HG03354 (cell line): ENCODE data around the gene CD38.
A peak's percentile ranks its signal among the peaks of the same experiment; 100 is the strongest.

Source experiments
- ATAC-seq: cut with Tn5 transposase; IDR thresholded peaks from one replicate; pipeline ENCODE4 v1.9.1; 2021; ENCODE audit warnings: mild to moderate bottlenecking; ENCODE audit not compliant: unreplicated experiment, poor library complexity, severe bottlenecking

CD38 gene

GRCh38 chr4:15888515-15888914 is 110.4 kb downstream of the CD38 start:
- no peak for ATAC-seq

GRCh38 chr4:15890246-15890829 is 112.2 kb downstream of the CD38 start:
- no peak for ATAC-seq

GRCh38 chr4:15891312-15891711 is 113.2 kb downstream of the CD38 start:
- ATAC-seq = peak; percentile 64

- ATAC-seq = no peak
Measured at GRCh38 chr4:15893962-15894361, 115.8 kb downstream of the CD38 start.

GRCh38 chr4:15894393-15894792 is 116.3 kb downstream of the CD38 start:
- no peak for ATAC-seq

- ATAC-seq = no peak
Measured at GRCh38 chr4:15894921-15895916, 117.1 kb downstream of the CD38 start.

- ATAC-seq = no peak
Measured at GRCh38 chr4:15897577-15897976, 119.4 kb downstream of the CD38 start.

- no peak for ATAC-seq
Measured at GRCh38 chr4:15898902-15899301, 120.8 kb downstream of the CD38 start.

- ATAC-seq = no peak
Measured at GRCh38 chr4:15899511-15899910, 121.4 kb downstream of the CD38 start.

- ATAC-seq = no peak
Measured at GRCh38 chr4:15901007-15901406, 122.9 kb downstream of the CD38 start.

GRCh38 chr4:15901998-15902397 is 123.9 kb downstream of the CD38 start:
- no peak for ATAC-seq

GRCh38 chr4:15902746-15903145 is 124.6 kb downstream of the CD38 start:
- ATAC-seq = no peak
